Spleen (tissue), 11 donors: ENCODE data around the gene MAP7D3. TPM values are rescaled to one million over a fixed set of nuclear protein-coding genes. Genes with fewer than 3 reads are reported as not detected.

Experiments used
- DNase-seq: peaks from one replicate; pipeline ENCODE4 v3.0.0-alpha.2; 2020
- H3K27ac ChIP-seq, 8 donors: fragments of 200-600 bp; sonication (generic) in 7 of 8; 1 replicate in 4 of 8; 2 replicates in 4 of 8; pipeline versions ENCODE4 v1.5.0 to v1.8.0; 2016 to 2021; ENCODE audit warnings: inconsistent platforms in 4 of 8, mild to moderate bottlenecking in 4 of 8, moderate library complexity in 1 of 8
- H3K27me3 ChIP-seq, 7 donors: fragments of 200-600 bp; sonication (generic) in 6 of 7; replicated peaks in 1 of 7; 1 replicate in 4 of 7; 2 replicates in 3 of 7; pipeline versions ENCODE4 v1.5.0 to v1.8.0; 2016 to 2021; ENCODE audit warnings: inconsistent platforms in 3 of 7, mild to moderate bottlenecking in 1 of 7
- H3K36me3 ChIP-seq, 6 donors: fragments of 200-600 bp; sonication (generic) in 5 of 6; 1 replicate in 4 of 6; 2 replicates in 2 of 6; pipeline versions ENCODE4 v1.5.0 to v1.8.0; 2016 to 2021; ENCODE audit warnings: inconsistent platforms in 2 of 6
- H3K4me1 ChIP-seq, 6 donors: fragments of 200-600 bp; sonication (generic) in 5 of 6; 1 replicate in 3 of 6; 2 replicates in 3 of 6; pipeline versions ENCODE4 v1.5.0 to v1.8.0; 2016 to 2021; ENCODE audit warnings: inconsistent platforms in 3 of 6
- H3K4me3 ChIP-seq, 8 donors: fragments of 200-600 bp; sonication (generic) in 7 of 8; 1 replicate in 4 of 8; 2 replicates in 4 of 8; pipeline versions ENCODE4 v1.5.0 to v1.8.0; 2016 to 2021; ENCODE audit warnings: inconsistent platforms in 4 of 8, mild to moderate bottlenecking in 4 of 8, moderate library complexity in 2 of 8
- H3K9me3 ChIP-seq, 8 donors: fragments of 200-600 bp; sonication (generic) in 7 of 8; 1 replicate in 4 of 8; 2 replicates in 4 of 8; pipeline versions ENCODE4 v1.5.0 to v1.8.0; 2016 to 2021; ENCODE audit warnings: inconsistent platforms in 4 of 8
- CTCF ChIP-seq, 11 experiments: fragments of 200-600 bp in 7 of 11; fragments of 450-650 bp in 4 of 11; sonication (generic) in 4 of 11; IDR thresholded peaks in 8 of 11; conservative IDR thresholded peaks in 3 of 11; 1 replicate in 7 of 11; 2 replicates in 4 of 11; pipeline versions ENCODE4 v1.4.0 to v1.8.0; 2016 to 2021; ENCODE audit warnings: antibody characterized with exemption in 11 of 11, inconsistent platforms in 4 of 11, mild to moderate bottlenecking in 1 of 11
- POLR2A ChIP-seq, 3 donors: fragments of 450-650 bp; IDR thresholded peaks; one replicate each; pipeline ENCODE4 v1.5.1; 2017; ENCODE audit warnings: antibody characterized with exemption in 3 of 3, mild to moderate bottlenecking in 1 of 3
- POLR2AphosphoS5 ChIP-seq, 3 donors: sonication (generic); formaldehyde crosslinking; IDR thresholded peaks; one replicate each; pipeline ENCODE4 v1.5.1; 2017; ENCODE audit warnings: antibody characterized with exemption in 3 of 3
- WGBS, 5 donors: extraction: QIAGEN DNeasy Blood & Tissue Kit in 3 of 5; methylation state at CpG; one replicate each; pipeline versions ENCODE4 v1.1.5 to v1.1.7; 2013 to 2018; 5-methylcytosine and 5-hydroxymethylcytosine counted together
- intact Hi-C: fragments of 100-400 bp; cut with DNase I; formaldehyde crosslinking; loops from one replicate; pipeline ENCODE4 v1.15.0; 2023; ENCODE audit warnings: low total_unique reads
- polyA plus RNA-seq, 3 donors: library from polyadenylated mRNA; stranded (reverse); fragments of 200-250 nt; gene quantifications; one replicate each; pipeline ENCODE4 v1.2.1, GENCODE V29; 2013
- total RNA-seq, 7 donors: library from RNA; depleted of rRNA in 3 of 7; stranded (reverse); fragments of >200 nt in 3 of 7; fragmentation: NEBNext Ultra II Directional in 4 of 7; extraction: Animal tissue kit (Norgen Biotek cat#: 25700) in 4 of 7; gene quantifications; one replicate each; pipeline versions ENCODE4 v1.1.0 to v1.2.1, GENCODE V29; 2016 to 2021
- donor health status: healthy with polysubstance abuse.
- donor health status: DM: no; HTN: no; CAD: no; lungs with moderate emphysema.
- donor health status: DM: no; HTN: no; CAD: no.
- donor health status: Bipolar disorder and iron deficiency.
- donor health status: healthy.
- donor health status: DM: no; HTN: no; CAD: no.
- donor health status: DM: yes; HTN: yes; CAD: no.

MAP7D3 gene
- total and polyA plus RNA-seq, 10 donors, result 7.4 to 17.6 (median 12.2) TPM

- intact Hi-C loops, result no loop called here
- no peak for DNase-seq
- no peak overlapping the region for H3K4me3 ChIP-seq
- WGBS, 5 donors, result 67 to 90% (median 85%) methylated on average over 3 of the region's 3 CpGs
- no peaks in the 10 kb centered on the region for H3K27me3 ChIP-seq
- H3K36me3 ChIP-seq, result peaks cover 0 to 92% (median 25%) of the 10 kb centered on the region in 6 donors
- H3K4me1 ChIP-seq, result no peaks in the 10 kb centered on the region
- H3K27ac ChIP-seq, result no peak overlapping the region
- no peaks in the 10 kb centered on the region for H3K9me3 ChIP-seq
- no peak for TF ChIP-seq POLR2AphosphoS5 (IDR thresholded peaks at IDR 0.05)
- no peak for TF ChIP-seq POLR2A (IDR thresholded peaks at IDR 0.05)
- no peak for TF ChIP-seq CTCF (IDR thresholded peaks at IDR 0.05 in 8 of 11, conservative IDR thresholded peaks at IDR 0.05 in 3 of 11)
Measured at GRCh38 chrX:136220951-136221350, 30.2 kb downstream of the MAP7D3 start.

- Histone ChIP-seq H3K9me3 (no peaks in the 10 kb centered on the region), H3K27me3 (no peaks in the 10 kb centered on the region), H3K27ac (no peak overlapping the region), H3K4me3 (no peak overlapping the region), H3K36me3 (peaks cover 0 to 88% (median 25%) of the 10 kb centered on the region in 6 donors), H3K4me1 (no peaks in the 10 kb centered on the region)
- intact Hi-C loops, result no loop called here
- TF ChIP-seq POLR2A (IDR thresholded peaks at IDR 0.05), result no peak
- TF ChIP-seq POLR2AphosphoS5 (IDR thresholded peaks at IDR 0.05), result no peak
- TF ChIP-seq CTCF (IDR thresholded peaks at IDR 0.05 in 8 of 11, conservative IDR thresholded peaks at IDR 0.05 in 3 of 11), result no peak
- WGBS, 5 donors, result 66 to 84% (median 77%) methylated on average over 4 of the region's 4 CpGs
- DNase-seq, result no peak
Measured at GRCh38 chrX:136220540-136220939, 30.7 kb downstream of the MAP7D3 start.

- Histone ChIP-seq H3K27me3 (no peaks in the 10 kb centered on the region), H3K4me1 (no peaks in the 10 kb centered on the region), H3K36me3 (peaks cover 0 to 85% (median 22%) of the 10 kb centered on the region in 6 donors), H3K9me3 (no peaks in the 10 kb centered on the region), H3K27ac (no peak overlapping the region), H3K4me3 (no peak overlapping the region)
- no peak for TF ChIP-seq CTCF (IDR thresholded peaks at IDR 0.05 in 8 of 11, conservative IDR thresholded peaks at IDR 0.05 in 3 of 11)
- TF ChIP-seq POLR2A (IDR thresholded peaks at IDR 0.05), result no peak
- TF ChIP-seq POLR2AphosphoS5 (IDR thresholded peaks at IDR 0.05), result no peak
- intact Hi-C loops, result no loop called here
- DNase-seq, result no peak
- WGBS, 5 donors, result 69 to 94% (median 87%) methylated on average over 5 of the region's 5 CpGs
Measured at GRCh38 chrX:136219893-136220292, 31.3 kb downstream of the MAP7D3 start.

GRCh38 chrX:136215559-136215958 is 35.6 kb downstream of the MAP7D3 start:
- Histone ChIP-seq H3K27ac (peak overlapping the region in 2 of 8 donors; percentile 40 to 53), H3K4me3 (no peak overlapping the region), H3K9me3 (no peaks in the 10 kb centered on the region), H3K4me1 (peaks cover 0 to 7% (median 5%) of the 10 kb centered on the region in 6 donors), H3K36me3 (peaks cover 0 to 47% (median 8%) of the 10 kb centered on the region in 6 donors), H3K27me3 (no peaks in the 10 kb centered on the region)
- TF ChIP-seq POLR2AphosphoS5 (IDR thresholded peaks at IDR 0.05) (no peak), POLR2A (IDR thresholded peaks at IDR 0.05) (no peak), CTCF (IDR thresholded peaks at IDR 0.05 in 8 of 11, conservative IDR thresholded peaks at IDR 0.05 in 3 of 11) (no peak)
- no peak for DNase-seq
- intact Hi-C loops, result no loop called here
